Activated CD4-positive, alpha-beta memory T cell treated with anti-CD3 and anti-CD28 coated beads, Interleukin-2, amount 10 ng/mL, durations not matched to agents 7 days and 5 days (primary cell): Measurements from ENCODE around the gene SLC26A3. TPM values are rescaled to one million over a fixed set of nuclear protein-coding genes. Genes with fewer than 3 reads are reported as not detected.

Source experiments
- CTCF ChIA-PET: fragments of 350-600 bp; sonication (Branson Sonifier 250); formaldehyde crosslinking; loops from one replicate; lab custom pipeline; 2021; ENCODE audit warnings: antibody characterized with exemption, inconsistent platforms; lab: Charles Lee
- POLR2A ChIA-PET: fragments of 350-600 bp; sonication (Branson Sonifier 250); formaldehyde crosslinking; loops from one replicate; lab custom pipeline; 2021; ENCODE audit warnings: antibody characterized with exemption; lab: Charles Lee
- DNase-seq: peaks from one replicate; pipeline ENCODE4 v3.0.0-alpha.2; 2020
- H3K27ac Mint-ChIP-seq: one replicate; pipeline ENCODE4 v1.8.0; 2021; ENCODE audit warnings: mild to moderate bottlenecking, mixed read lengths
- H3K27me3 Mint-ChIP-seq: one replicate; pipeline ENCODE4 v1.8.0; 2021; ENCODE audit warnings: mixed read lengths
- H3K36me3 Mint-ChIP-seq: one replicate; pipeline ENCODE4 v1.8.0; 2021; ENCODE audit warnings: low read depth, mixed read lengths
- H3K4me1 Mint-ChIP-seq: one replicate; pipeline ENCODE4 v1.8.0; 2021; ENCODE audit warnings: mixed read lengths
- H3K4me3 Mint-ChIP-seq: one replicate; pipeline ENCODE4 v1.8.0; 2021; ENCODE audit warnings: mild to moderate bottlenecking, mixed read lengths
- H3K9me3 Mint-ChIP-seq: one replicate; pipeline ENCODE4 v1.8.0; 2021; ENCODE audit warnings: mixed read lengths
- total RNA-seq, 2 experiments: library from RNA; stranded (reverse); gene quantifications; one replicate each; pipeline ENCODE4 v1.2.3, GENCODE V29; 2021

SLC26A3 gene
- total RNA-seq, 2 experiments from 2014 or later = not detected

DNA sequence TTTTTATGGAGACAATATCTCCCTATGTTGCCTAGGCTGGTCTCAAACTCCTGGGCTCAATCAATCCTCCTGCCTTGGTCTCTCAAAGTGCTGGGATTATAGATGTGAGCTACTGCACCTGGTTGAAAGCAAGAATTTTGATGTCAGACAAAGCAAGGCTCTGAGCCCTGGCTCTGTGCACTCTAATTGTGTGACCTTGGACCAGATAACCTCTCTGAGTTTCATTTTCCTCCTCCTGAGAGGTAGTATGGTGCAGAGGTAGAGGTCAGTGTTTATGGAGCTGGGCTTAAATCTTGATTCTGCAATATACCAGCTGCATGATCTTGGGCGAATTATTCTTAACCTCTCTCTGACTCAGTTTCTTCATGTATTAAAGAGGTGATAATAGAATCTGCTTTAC is 31.4 kb upstream of the SLC26A3 start:
- no peaks in the 10 kb centered on the region for H3K9me3 Mint-ChIP-seq
- H3K36me3 Mint-ChIP-seq = no peaks in the 10 kb centered on the region
- no peaks in the 10 kb centered on the region for H3K4me1 Mint-ChIP-seq
- H3K27me3 Mint-ChIP-seq = peaks cover 3% of the 10 kb centered on the region
- POLR2A ChIA-PET = no interaction called here
- H3K27ac Mint-ChIP-seq = no peak overlapping the region
- H3K4me3 Mint-ChIP-seq = no peak overlapping the region
- DNase-seq = no peak
- CTCF ChIA-PET = no interaction called here

DNA sequence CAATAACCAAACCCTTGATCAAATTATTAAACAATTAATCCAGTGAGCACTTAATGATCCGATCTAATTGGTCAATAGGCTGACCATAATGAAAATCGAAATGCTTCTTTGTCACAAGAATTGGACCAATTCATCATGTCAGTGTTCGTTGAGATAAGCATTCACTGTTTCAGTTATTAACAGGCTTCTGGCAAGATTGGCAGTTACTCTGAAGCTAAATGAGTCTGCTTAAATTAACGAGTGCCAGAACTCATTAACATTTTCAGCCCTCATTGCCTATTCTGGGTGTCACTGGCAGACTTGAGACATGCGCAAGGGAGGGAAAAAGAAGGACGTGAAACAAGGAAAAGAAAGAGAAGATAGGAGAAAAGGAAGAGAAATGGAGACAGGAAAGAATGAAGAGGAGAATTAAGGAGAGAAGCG is 30.7 kb upstream of the SLC26A3 start:
- DNase-seq = no peak
- peaks cover 3% of the 10 kb centered on the region for H3K27me3 Mint-ChIP-seq
- H3K4me1 Mint-ChIP-seq = no peaks in the 10 kb centered on the region
- no peak overlapping the region for H3K4me3 Mint-ChIP-seq
- H3K27ac Mint-ChIP-seq = no peak overlapping the region
- CTCF ChIA-PET = no interaction called here
- no peaks in the 10 kb centered on the region for H3K9me3 Mint-ChIP-seq
- H3K36me3 Mint-ChIP-seq = no peaks in the 10 kb centered on the region
- POLR2A ChIA-PET = no interaction called here

DNA sequence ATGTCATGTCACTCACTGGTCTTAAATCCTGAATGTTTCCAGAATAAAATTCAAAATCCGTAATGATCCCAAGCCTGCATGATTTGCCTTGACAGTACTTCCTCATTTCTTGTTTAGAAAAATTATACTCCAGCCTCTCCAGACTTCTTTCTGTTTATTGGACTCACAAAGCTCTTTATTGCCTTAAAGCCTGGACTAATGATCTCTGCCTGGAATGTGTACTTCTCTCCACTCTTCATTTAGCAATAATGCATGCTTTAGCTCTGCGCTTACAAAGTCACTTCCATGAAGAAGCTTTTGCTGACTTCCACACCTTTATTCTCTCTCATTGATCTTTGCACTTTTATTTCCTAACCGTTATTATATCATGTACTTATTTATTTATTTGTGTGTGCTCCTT is 27.4 kb upstream of the SLC26A3 start:
- ChIA-PET CTCF (no interaction called here), POLR2A (no interaction called here)

DNA sequence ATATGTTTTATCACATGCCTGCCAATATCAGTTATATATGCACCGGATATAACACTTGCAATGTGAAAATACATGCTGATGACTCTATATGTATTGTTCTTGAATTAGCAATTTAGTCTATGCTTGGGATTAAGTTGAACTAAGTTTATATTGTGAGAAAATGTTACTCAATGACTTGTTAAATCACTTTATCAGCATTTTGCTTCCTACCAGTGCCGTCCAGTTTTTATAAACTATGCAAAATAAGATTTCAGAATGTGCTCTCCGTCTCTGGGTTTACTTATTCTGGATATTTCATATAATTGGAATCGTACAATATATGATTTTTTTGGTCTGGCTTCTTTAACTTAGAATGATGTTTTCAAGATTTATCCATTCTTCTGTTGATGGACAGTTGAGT is 25.5 kb upstream of the SLC26A3 start:
- POLR2A ChIA-PET = no interaction called here
- Mint-ChIP-seq H3K36me3 (no peaks in the 10 kb centered on the region), H3K4me1 (no peaks in the 10 kb centered on the region), H3K9me3 (peaks cover 3% of the 10 kb centered on the region), H3K27ac (no peak overlapping the region), H3K4me3 (no peak overlapping the region), H3K27me3 (no peaks in the 10 kb centered on the region)
- DNase-seq = no peak
- CTCF ChIA-PET = no interaction called here

More for the DNA sequence above, 27.4 kb upstream of the SLC26A3 start:
- Mint-ChIP-seq H3K4me1 (no peaks in the 10 kb centered on the region), H3K4me3 (no peak overlapping the region), H3K36me3 (no peaks in the 10 kb centered on the region), H3K27me3 (no peaks in the 10 kb centered on the region), H3K27ac (no peak overlapping the region), H3K9me3 (no peaks in the 10 kb centered on the region)
- no peak for DNase-seq

DNA sequence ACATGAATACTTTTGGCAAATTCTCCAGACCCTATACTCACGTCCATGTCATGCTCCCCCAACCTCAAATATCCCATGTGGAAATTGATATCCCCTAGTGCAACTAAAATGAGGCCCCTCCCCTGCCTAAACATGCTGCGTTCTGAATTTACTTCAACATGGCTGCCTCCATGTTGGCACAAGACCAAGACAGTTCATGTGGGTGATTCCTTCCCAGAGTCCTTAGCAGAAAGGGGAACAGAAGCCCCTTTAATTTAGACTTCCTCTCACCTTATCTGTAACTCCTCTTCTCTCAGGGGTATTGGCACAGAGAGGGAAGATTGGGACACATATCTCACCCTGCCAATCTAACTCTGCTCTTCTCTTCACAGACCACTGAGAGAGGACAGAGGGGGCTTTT is 24.5 kb upstream of the SLC26A3 start:
- H3K4me3 Mint-ChIP-seq = no peak overlapping the region
- H3K27ac Mint-ChIP-seq = no peak overlapping the region
- H3K36me3 Mint-ChIP-seq = no peaks in the 10 kb centered on the region
- POLR2A ChIA-PET = no interaction called here
- DNase-seq = no peak
- no peaks in the 10 kb centered on the region for H3K4me1 Mint-ChIP-seq
- CTCF ChIA-PET = no interaction called here
- H3K9me3 Mint-ChIP-seq = peaks cover 3% of the 10 kb centered on the region
- no peaks in the 10 kb centered on the region for H3K27me3 Mint-ChIP-seq

DNA sequence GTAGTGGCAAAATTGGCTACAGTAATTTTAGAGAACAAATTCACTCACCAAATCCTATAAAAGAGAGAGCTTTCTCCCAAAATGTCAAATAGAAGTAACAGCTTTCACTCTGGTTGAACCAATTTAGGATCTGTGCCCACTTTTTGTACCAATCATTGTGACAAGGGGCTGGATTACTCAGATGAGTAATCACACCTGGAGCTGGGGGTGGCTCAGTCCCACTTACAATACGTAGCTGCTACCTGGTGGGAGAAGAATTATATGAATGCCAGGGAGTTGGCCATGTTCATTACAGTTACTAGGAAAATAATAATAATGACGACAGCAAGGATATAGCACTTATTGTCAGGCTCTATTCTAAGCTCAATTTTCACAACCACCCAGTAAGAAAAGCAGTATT is 23.4 kb upstream of the SLC26A3 start:
- DNase-seq = no peak
- H3K4me1 Mint-ChIP-seq = no peaks in the 10 kb centered on the region
- POLR2A ChIA-PET = no interaction called here
- no peaks in the 10 kb centered on the region for H3K27me3 Mint-ChIP-seq
- peaks cover 3% of the 10 kb centered on the region for H3K9me3 Mint-ChIP-seq
- H3K4me3 Mint-ChIP-seq = no peak overlapping the region
- H3K27ac Mint-ChIP-seq = no peak overlapping the region
- CTCF ChIA-PET = interaction anchor here (1.5 kb wide), 1 partner anchor 50 kb away, joined by 3 read pairs; no protein-coding TSS in a partner anchor
- H3K36me3 Mint-ChIP-seq = no peaks in the 10 kb centered on the region

DNA sequence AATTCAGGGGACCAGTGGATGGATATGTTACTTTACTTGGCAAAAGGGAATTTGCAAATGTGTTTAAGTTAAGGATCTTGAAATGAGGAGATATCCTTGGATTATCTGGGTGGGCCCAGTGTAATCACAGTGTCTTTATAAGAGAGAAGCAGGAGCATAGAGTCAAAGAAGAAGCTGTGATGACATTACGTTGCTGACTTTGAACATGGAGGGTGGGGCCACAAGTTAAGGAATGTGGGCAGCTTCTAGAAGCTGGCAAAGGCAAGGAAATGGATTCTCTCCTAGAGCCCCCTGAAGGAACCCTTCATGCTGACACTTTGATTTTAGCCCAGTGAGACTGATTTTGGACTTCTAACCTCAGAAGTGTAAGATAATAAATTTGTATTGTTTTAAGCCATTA is 21.8 kb upstream of the SLC26A3 start:
- peaks cover 3% of the 10 kb centered on the region for H3K9me3 Mint-ChIP-seq
- H3K27ac Mint-ChIP-seq = no peak overlapping the region
- no peaks in the 10 kb centered on the region for H3K27me3 Mint-ChIP-seq
- no peaks in the 10 kb centered on the region for H3K36me3 Mint-ChIP-seq
- H3K4me1 Mint-ChIP-seq = no peaks in the 10 kb centered on the region
- CTCF ChIA-PET = interaction anchor here (0.8 kb wide), 1 partner anchor 50 kb away, joined by 3 read pairs; no protein-coding TSS in a partner anchor
- POLR2A ChIA-PET = no interaction called here
- DNase-seq = no peak
- H3K4me3 Mint-ChIP-seq = no peak overlapping the region

DNA sequence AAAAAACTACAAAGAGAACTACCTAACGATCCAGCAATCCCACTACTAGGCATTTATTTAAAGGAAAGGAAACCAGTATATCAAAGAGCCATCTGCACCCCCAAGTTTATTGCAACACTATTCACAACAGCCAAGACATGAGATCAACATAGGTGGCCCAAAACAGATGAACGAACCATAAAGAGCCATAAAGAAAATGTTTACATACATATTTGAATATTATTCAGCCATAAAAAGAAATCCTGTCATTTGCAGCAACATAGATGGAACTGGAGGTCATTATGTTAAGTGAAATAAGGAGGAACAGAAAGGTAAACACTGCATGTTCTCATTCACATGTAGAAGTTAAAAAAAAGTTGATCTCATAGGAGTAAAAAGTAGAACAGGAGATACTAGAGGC is 15.6 kb upstream of the SLC26A3 start:
- H3K9me3 Mint-ChIP-seq = no peaks in the 10 kb centered on the region
- DNase-seq = no peak
- ChIA-PET POLR2A (no interaction called here), CTCF (interaction anchor here (1.5 kb wide), 1 partner anchor 56 kb away, joined by 4 read pairs; no protein-coding TSS in a partner anchor)
- H3K36me3 Mint-ChIP-seq = no peaks in the 10 kb centered on the region
- no peak overlapping the region for H3K4me3 Mint-ChIP-seq
- peaks cover 20% of the 10 kb centered on the region for H3K4me1 Mint-ChIP-seq
- no peaks in the 10 kb centered on the region for H3K27me3 Mint-ChIP-seq
- H3K27ac Mint-ChIP-seq = no peak overlapping the region

DNA sequence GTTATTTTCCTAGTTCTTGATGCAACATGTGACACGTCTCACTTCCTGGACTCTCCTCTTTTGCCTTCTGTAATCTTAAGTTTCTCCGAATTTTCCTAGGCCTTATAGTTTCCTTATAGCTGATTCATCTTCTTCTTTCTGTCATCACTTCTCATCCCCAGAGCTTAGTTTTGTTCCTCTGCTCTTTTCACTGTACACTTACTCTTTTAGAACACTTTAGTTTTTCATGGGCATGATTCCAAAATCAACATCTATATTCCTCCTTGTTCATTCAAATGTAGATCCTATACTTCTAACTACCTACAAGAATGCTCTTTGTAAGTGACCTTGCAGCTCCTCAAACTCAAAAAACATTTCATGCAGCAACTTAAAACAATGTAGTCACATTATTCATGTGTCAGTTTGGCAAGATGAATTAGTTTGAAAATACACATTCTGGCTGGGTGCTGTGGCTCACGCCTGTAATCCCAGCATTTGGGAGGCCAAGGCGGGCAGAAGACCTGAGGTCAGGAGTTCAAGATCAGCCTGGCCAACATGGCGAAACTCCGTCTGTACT is 13.1 kb upstream of the SLC26A3 start:
- ChIA-PET POLR2A (no interaction called here), CTCF (no interaction called here)
- no peaks in the 10 kb centered on the region for H3K27me3 Mint-ChIP-seq
- H3K36me3 Mint-ChIP-seq = no peaks in the 10 kb centered on the region
- H3K27ac Mint-ChIP-seq = peak overlapping the region; percentile 57
- DNase-seq = no peak
- no peak overlapping the region for H3K4me3 Mint-ChIP-seq
- H3K9me3 Mint-ChIP-seq = no peaks in the 10 kb centered on the region
- H3K4me1 Mint-ChIP-seq = peaks cover 20% of the 10 kb centered on the region

DNA sequence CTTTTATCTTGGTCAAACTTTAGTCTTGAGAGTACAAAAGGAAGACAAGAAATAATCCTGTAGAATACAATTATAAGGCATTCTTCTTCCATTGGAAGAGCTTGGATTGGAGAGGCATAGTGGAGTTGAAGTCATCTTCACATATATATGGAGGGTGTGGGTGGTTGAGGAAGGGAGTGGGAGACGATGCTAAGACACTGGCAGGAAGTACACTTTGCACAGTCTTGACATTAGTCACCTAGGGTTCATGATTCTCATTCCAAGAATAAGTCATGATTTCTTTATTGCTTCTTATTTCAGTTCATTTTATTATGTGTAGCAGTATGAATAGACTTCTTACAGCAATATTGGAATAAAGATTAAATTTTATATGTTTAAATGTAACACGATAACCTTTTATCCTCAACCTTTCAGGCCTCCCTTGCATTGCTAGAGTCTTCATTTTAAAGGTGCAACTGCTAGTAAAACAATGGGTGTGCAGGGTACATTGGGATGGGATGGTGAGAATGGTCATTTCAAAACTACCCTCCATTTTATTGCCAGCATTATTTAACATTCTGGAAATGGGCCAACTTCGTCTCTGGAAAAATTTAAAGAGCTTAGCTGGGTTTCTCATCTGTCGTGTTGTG is 12.3 kb upstream of the SLC26A3 start:
- POLR2A ChIA-PET = no interaction called here
- Mint-ChIP-seq H3K4me3 (no peak overlapping the region), H3K36me3 (no peaks in the 10 kb centered on the region), H3K27me3 (no peaks in the 10 kb centered on the region), H3K27ac (no peak overlapping the region), H3K4me1 (peaks cover 20% of the 10 kb centered on the region), H3K9me3 (no peaks in the 10 kb centered on the region)
- CTCF ChIA-PET = no interaction called here
- peak; percentile 20 for DNase-seq

DNA sequence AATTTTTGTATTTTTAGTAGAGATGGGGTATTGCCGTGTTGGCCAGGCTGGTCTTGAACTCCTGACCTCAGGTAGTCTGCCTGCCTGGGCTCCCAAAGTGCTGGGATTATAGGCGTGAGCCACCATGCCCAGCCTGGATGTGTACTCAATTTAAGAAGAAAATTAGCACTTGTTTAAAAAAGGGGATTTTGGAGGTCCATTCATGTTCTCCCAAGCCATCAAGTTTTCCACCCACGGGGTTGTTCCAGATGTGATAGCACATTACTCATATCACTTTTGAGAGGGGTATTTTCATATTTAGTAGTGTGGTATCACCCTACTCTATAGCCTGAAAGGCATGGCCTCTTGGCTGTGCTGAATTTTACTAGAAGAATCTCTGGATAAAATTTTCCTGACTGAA is 10.5 kb upstream of the SLC26A3 start:
- ChIA-PET CTCF (no interaction called here), POLR2A (no interaction called here)
- Mint-ChIP-seq H3K9me3 (no peaks in the 10 kb centered on the region), H3K4me1 (peaks cover 20% of the 10 kb centered on the region), H3K27me3 (no peaks in the 10 kb centered on the region), H3K36me3 (no peaks in the 10 kb centered on the region), H3K4me3 (no peak overlapping the region), H3K27ac (no peak overlapping the region)
- DNase-seq = no peak

DNA sequence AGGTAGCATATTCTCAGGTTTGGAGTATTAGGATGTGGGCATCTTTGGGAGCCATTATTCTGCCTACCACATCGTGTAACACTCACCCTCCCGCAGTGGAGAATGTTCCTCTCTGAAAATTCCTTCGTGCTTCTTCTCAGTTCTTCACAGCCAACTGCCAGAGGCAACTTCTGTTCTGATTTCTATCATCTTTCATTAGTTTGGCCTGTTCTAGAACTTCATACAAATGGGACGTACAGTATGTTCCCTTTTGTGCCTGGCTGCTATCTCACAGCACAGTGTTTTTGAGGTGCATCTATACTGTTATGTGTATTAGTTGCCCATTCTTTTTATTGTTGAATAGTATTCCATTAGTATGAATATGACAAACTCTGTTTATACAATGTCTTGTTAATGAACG is 8.9 kb upstream of the SLC26A3 start:
- DNase-seq = no peak
- H3K4me1 Mint-ChIP-seq = peaks cover 20% of the 10 kb centered on the region
- no peak overlapping the region for H3K27ac Mint-ChIP-seq
- ChIA-PET CTCF (no interaction called here), POLR2A (no interaction called here)
- H3K27me3 Mint-ChIP-seq = no peaks in the 10 kb centered on the region
- H3K36me3 Mint-ChIP-seq = no peaks in the 10 kb centered on the region
- no peaks in the 10 kb centered on the region for H3K9me3 Mint-ChIP-seq
- H3K4me3 Mint-ChIP-seq = no peak overlapping the region

DNA sequence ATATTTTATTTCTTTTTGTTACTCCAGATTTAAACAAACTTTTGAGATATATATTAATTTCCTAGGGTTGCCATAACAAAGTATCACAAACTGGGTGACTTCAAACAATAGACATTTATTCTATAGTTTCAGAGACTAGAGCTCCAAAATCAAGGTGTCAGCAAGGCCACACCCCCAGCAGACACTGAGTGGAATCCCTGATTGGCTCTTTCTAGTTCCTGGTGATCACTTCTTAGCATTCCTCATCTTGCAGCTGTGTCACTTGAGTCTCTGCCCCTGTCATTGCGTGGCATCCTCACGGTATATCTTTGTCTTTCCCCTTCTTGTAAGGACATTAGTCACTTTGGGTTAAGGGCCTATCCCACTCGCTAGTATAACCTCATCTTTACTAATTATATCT is 7.6 kb upstream of the SLC26A3 start:
- CTCF ChIA-PET = no interaction called here
- DNase-seq = no peak
- POLR2A ChIA-PET = no interaction called here

DNA sequence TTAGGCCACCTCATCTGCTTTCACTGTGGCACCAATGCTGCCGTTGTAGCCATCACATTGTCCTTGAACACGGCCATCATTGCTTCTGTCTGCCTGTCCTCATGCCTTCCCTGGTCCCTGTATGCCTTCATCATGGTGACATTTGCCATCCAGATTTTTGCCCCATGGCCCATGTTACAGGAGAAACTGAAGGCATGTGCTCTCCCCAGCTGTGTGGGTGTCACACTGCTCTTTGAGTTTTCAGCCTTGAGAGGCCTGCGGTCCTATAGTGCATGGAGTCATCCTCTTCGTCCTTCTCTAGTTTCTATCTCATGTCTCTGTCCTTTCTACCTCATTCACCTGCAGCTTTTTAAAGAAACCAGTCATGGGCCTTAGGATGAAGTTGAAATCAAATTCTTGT is 6.2 kb upstream of the SLC26A3 start:
- Mint-ChIP-seq H3K4me1 (peaks cover 4% of the 10 kb centered on the region), H3K27me3 (no peaks in the 10 kb centered on the region), H3K27ac (no peak overlapping the region), H3K9me3 (no peaks in the 10 kb centered on the region), H3K36me3 (no peaks in the 10 kb centered on the region), H3K4me3 (no peak overlapping the region)
- no peak for DNase-seq
- ChIA-PET CTCF (no interaction called here), POLR2A (no interaction called here)

More for the DNA sequence above, 7.6 kb upstream of the SLC26A3 start:
- H3K27me3 Mint-ChIP-seq = no peaks in the 10 kb centered on the region
- no peaks in the 10 kb centered on the region for H3K36me3 Mint-ChIP-seq
- no peak overlapping the region for H3K4me3 Mint-ChIP-seq
- no peaks in the 10 kb centered on the region for H3K9me3 Mint-ChIP-seq
- H3K27ac Mint-ChIP-seq = no peak overlapping the region
- peaks cover 12% of the 10 kb centered on the region for H3K4me1 Mint-ChIP-seq
